Large intestine (tissue), 3 donors: ENCODE measurements around the gene ADAT3. TPM values are rescaled to one million over a fixed set of nuclear protein-coding genes. Genes with fewer than 3 reads are reported as not detected.

Source experiments
- DNase-seq, 2 donors: peaks; one replicate each; pipeline versions ENCODE4 v3.0.0 to v3.0.0-alpha.2; 2013
- H3K27ac ChIP-seq: one replicate; pipeline ENCODE4 v1.5.1; 2013; ENCODE audit warnings: low read length
- H3K27me3 ChIP-seq: 2 replicates; pipeline ENCODE4 v1.6.1; 2013; ENCODE audit warnings: low read length; ENCODE audit not compliant: control insufficient read depth, insufficient read depth
- H3K36me3 ChIP-seq: 2 replicates; pipeline ENCODE4 v1.6.1; 2013; ENCODE audit warnings: low read length; ENCODE audit not compliant: control insufficient read depth, insufficient read depth
- H3K4me1 ChIP-seq: one replicate; pipeline ENCODE4 v1.6.1; 2013; ENCODE audit warnings: low read length; ENCODE audit not compliant: control insufficient read depth, insufficient read depth
- H3K4me3 ChIP-seq: one replicate; pipeline ENCODE4 v1.5.1; 2013; ENCODE audit warnings: low read length
- H3K9me3 ChIP-seq: one replicate; pipeline ENCODE4 v1.6.1; 2013; ENCODE audit warnings: mild to moderate bottlenecking, low read depth, low read length, moderate library complexity; ENCODE audit not compliant: control insufficient read depth
- WGBS: methylation state at CpG from one replicate; pipeline ENCODE4 v1.1.5; 2013; ENCODE audit warnings: low lambda C conversion rate; ENCODE audit not compliant: insufficient coverage; 5-methylcytosine and 5-hydroxymethylcytosine counted together
- polyA plus RNA-seq: library from polyadenylated mRNA; unstranded; fragments of 120-200 nt; gene quantifications from one replicate; pipeline ENCODE4 v1.2.1, GENCODE V29; 2013

ADAT3 gene
- polyA plus RNA-seq, 1 donor, result 5.1 TPM

- H3K4me1 ChIP-seq, result peaks cover 57% of the 10 kb centered on the region
- H3K27ac ChIP-seq, result peak overlapping the region; percentile 93
- no peak for DNase-seq
- no peaks in the 10 kb centered on the region for H3K27me3 ChIP-seq
- H3K36me3 ChIP-seq, result no peaks in the 10 kb centered on the region
- H3K4me3 ChIP-seq, result peak overlapping the region; percentile 84
- no peaks in the 10 kb centered on the region for H3K9me3 ChIP-seq
- no CpG with 5 or more reads among the region's 28 CpGs for WGBS
Measured at GRCh38 chr19:1860821-1861598, 44.2 kb upstream of the ADAT3 start.

DNA sequence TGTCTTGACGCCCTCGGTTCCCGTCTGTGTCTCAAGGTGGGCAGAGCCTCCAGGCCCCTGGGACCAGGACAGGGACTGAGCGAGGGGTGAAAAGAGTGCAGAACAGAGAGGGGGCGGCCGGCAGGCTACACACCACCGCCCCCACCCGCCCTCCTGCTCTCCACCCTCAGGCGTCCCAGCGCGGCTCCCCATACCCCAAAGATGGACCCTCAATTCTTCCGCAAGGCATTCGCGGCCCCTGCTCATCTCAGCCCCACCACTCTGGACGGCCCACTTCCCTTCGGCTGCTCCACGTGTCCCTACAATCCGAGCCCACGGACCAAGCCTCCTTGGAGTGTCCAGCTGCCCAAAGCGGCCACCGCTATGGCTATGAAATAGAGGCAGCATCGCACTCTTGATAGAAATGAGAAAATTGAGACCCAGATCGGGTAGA lies 43.6 kb upstream of the ADAT3 start:
- WGBS, result no CpG with 5 or more reads among the region's 23 CpGs
- peak overlapping the region; percentile 84 for H3K4me3 ChIP-seq
- no peaks in the 10 kb centered on the region for H3K36me3 ChIP-seq
- no peak for DNase-seq
- no peaks in the 10 kb centered on the region for H3K9me3 ChIP-seq
- H3K4me1 ChIP-seq, result peaks cover 53% of the 10 kb centered on the region
- no peaks in the 10 kb centered on the region for H3K27me3 ChIP-seq
- peak overlapping the region; percentile 67 for H3K27ac ChIP-seq

DNA sequence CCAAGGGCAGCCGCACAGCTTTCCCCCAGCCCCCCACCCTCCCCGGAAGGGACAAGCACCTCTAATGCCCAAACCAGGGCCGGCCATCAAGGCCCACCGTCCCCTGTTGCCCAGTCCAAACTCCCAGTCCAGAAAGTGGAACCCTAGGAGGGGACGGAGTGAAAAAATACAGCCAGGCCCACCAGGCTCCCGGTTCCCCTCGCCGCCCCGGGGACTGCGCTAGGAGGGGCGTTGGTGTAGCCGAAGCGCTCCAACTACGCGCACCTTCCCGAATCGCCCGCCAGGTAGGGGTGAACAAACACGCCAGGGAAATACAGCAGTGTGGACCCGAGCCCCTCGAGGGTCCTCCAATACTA lies 43.2 kb upstream of the ADAT3 start:
- no peaks in the 10 kb centered on the region for H3K27me3 ChIP-seq
- H3K4me1 ChIP-seq, result peaks cover 56% of the 10 kb centered on the region
- no peaks in the 10 kb centered on the region for H3K9me3 ChIP-seq
- peak overlapping the region; percentile 67 for H3K27ac ChIP-seq
- peak overlapping the region; percentile 84 for H3K4me3 ChIP-seq
- H3K36me3 ChIP-seq, result no peaks in the 10 kb centered on the region
- no CpG with 5 or more reads among the region's 21 CpGs for WGBS
- DNase-seq, result no peak

GRCh38 chr19:1862424-1863327 lies 42.5 kb upstream of the ADAT3 start:
- peaks cover 53% of the 10 kb centered on the region for H3K4me1 ChIP-seq
- peak overlapping the region; percentile 84 for H3K4me3 ChIP-seq
- WGBS, result no CpG with 5 or more reads among the region's 109 CpGs
- H3K27me3 ChIP-seq, result no peaks in the 10 kb centered on the region
- no peaks in the 10 kb centered on the region for H3K36me3 ChIP-seq
- DNase-seq, result peak in 1 of 2 donors; percentile 70
- H3K27ac ChIP-seq, result peak overlapping the region; percentile 67
- H3K9me3 ChIP-seq, result no peaks in the 10 kb centered on the region

GRCh38 chr19:1863328-1863637 lies 41.9 kb upstream of the ADAT3 start, which contains the start of gene KLF16:
Gene KLF16 (minus strand): TSS chr19:1863579. CDS start chr19:1863497, 82 bp downstream.
- Histone ChIP-seq H3K4me3 (peak within 1 kb of the TSS; percentile 98), H3K9me3 (no peaks in the 10 kb centered on the region), H3K27ac (peak within 1 kb of the TSS; percentile 93), H3K36me3 (no peaks in the 10 kb centered on the region), H3K27me3 (no peaks in the 10 kb centered on the region), H3K4me1 (peaks cover 47% of the 10 kb centered on the region)
- no peak for DNase-seq
- no CpG with 5 or more reads among the region's 63 CpGs for WGBS

DNA sequence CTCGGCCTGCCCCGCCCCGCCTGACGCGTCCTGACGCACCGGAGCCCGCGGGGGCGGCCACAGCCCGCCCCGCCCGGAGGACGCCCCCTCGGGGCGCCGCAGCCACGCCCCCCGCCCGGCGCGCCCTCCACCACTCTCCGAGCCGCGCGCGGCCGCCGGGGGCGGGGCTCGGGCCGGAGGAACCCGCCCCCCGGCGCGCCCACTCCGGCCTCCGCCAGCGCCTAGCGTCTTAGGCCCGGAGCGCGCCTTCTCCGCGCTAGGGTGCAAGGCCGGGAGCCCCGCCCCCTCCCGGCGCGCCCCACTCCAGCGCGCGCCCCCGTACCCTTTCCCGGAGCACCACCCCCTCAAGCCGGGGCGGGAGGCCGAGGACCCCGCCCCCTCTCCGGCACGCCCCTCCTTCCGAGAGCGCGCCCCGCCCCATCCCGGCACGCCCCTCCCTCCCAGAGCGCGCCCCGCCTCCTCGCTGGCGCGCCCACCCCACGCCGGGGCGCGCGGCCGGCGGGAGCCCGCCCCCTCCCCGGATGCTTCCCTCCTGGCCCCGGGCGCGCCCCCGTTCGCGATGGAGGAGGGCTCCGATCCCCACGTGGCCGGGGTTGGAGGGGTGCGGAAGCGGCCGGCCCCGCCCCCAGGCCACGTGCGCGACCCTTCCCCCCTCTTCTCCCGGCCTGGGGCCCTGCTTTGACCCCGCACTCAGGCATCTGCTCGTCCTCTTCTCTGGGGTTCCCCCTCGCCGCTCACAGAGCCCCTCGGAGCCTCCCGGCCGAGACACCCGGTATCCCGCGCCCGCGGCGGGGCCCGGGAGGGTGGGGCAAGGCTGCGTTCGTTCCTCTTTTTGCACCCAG lies 41.3 kb upstream of the ADAT3 start:
- WGBS, result no CpG with 5 or more reads among the region's 115 CpGs
- Histone ChIP-seq H3K27ac (peak overlapping the region; percentile 93), H3K4me3 (peak overlapping the region; percentile 98), H3K27me3 (no peaks in the 10 kb centered on the region), H3K36me3 (no peaks in the 10 kb centered on the region), H3K9me3 (no peaks in the 10 kb centered on the region), H3K4me1 (peaks cover 41% of the 10 kb centered on the region)
- peak; percentile 93 to 97 for DNase-seq

DNA sequence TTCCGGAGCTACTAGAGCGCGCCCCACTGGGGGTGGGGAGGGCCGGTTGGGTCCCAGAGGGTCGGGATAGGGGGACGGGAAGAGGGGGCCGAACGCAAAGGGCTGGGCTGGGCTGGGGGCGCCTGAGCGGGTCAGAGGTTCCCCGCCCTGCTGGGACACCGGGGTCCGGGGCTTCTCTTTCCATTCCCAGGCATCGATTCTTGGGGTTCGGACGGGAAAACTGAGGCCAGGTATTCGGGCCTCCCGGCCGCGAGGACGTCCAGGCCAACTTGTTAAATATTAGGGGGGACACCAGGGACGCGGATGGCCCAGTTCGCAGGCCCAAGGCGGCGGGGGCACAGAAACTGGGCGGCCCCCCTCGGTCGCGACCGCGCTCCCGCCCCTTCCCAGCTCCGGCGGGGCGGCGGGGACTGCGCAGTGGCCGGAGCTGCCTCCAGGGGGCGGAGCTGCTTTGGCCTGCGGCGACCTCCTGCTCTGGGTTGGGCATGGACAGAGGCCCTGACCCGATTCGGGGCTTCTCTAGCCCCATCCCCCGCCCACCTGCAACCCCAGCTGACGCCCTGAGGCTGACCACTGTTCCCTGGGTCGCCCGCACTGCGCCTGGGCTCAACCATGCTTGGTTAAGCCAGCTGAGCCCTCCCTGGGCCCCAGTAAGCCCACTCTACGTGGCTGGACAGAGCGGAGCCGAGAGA lies 40.6 kb upstream of the ADAT3 start:
- Histone ChIP-seq H3K27ac (peak overlapping the region; percentile 93), H3K4me3 (peak overlapping the region; percentile 98), H3K9me3 (no peaks in the 10 kb centered on the region), H3K4me1 (peaks cover 33% of the 10 kb centered on the region), H3K27me3 (no peaks in the 10 kb centered on the region), H3K36me3 (no peaks in the 10 kb centered on the region)
- DNase-seq, result peak in 1 of 2 donors; percentile 68
- WGBS, result no CpG with 5 or more reads among the region's 52 CpGs

DNA sequence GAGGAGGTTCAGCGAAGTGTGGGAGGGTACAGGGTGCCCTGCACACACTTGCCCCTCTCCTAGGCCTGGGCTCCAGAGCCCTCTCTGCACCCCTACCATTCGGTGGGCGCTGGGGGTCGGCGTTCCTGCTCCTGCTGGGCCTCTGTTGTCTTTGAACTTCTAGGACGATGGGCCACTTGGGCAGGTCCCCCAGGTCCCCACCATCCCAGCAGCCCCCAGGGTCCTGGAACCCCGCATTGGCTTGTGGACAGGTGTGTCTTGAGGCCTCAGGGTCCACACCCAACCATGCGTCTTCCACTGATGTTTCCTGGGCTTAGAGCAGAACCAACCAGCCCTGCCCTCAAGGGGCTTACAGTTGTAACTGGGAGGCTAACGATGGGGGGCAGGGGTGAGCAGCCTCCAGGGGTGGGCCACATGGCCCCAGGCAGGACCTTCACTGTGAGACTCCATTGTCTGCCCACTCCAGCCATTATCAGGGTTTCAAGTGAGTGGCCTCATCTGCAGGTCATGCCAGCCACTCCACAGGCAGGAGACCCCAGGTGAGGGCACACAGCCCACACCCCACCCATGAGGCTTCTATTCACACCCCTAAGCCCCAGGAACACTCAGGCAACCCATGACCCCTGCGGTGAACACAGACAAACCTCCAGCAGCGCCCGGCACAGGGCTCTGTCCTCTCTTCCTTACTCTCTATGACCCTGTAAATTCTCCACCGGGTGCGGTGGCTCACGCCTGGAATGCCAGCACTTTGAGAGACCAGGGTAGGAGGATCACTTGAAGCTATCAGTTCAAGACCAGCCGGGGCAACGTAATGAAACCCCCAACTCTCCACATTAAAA lies 39.8 kb upstream of the ADAT3 start:
- H3K27me3 ChIP-seq, result no peaks in the 10 kb centered on the region
- peaks cover 27% of the 10 kb centered on the region for H3K4me1 ChIP-seq
- peak overlapping the region; percentile 98 for H3K4me3 ChIP-seq
- WGBS, result no CpG with 5 or more reads among the region's 17 CpGs
- H3K36me3 ChIP-seq, result no peaks in the 10 kb centered on the region
- no peaks in the 10 kb centered on the region for H3K9me3 ChIP-seq
- no peak for DNase-seq
- peak overlapping the region; percentile 93 for H3K27ac ChIP-seq

GRCh38 chr19:1866693-1867348 lies 38.4 kb upstream of the ADAT3 start:
- Histone ChIP-seq H3K27ac (no peak overlapping the region), H3K4me3 (no peak overlapping the region), H3K36me3 (peaks cover 3% of the 10 kb centered on the region), H3K4me1 (peaks cover 13% of the 10 kb centered on the region), H3K9me3 (no peaks in the 10 kb centered on the region), H3K27me3 (no peaks in the 10 kb centered on the region)
- no CpG with 5 or more reads among the region's 8 CpGs for WGBS
- peak in 1 of 2 donors; percentile 56 for DNase-seq
